C4-2B (cell line): ENCODE measurements around the gene SAP30BP.

Experiments used
- CTCF ChIP-seq: fragments of 450-650 bp; conservative IDR thresholded peaks from 2 replicates; pipeline ENCODE4 v1.5.1; 2017; ENCODE audit warnings: mild to moderate bottlenecking
- ZFX ChIP-seq: fragments of 450-650 bp; IDR thresholded peaks from 2 replicates; pipeline ENCODE4 v1.6.1; 2017

- TF ChIP-seq CTCF (no peak), ZFX (no peak)
Measured at GRCh38 chr17:75627094-75627493, 40.0 kb upstream of the SAP30BP start.
